ENCODE data around the gene OGDH. TPM values are rescaled to one million over a fixed set of nuclear protein-coding genes. Genes with fewer than 3 reads are reported as not detected.

The OGDH gene
- total RNA-seq, 1 donor from 2014 or later: 70.4 TPM

DNA sequence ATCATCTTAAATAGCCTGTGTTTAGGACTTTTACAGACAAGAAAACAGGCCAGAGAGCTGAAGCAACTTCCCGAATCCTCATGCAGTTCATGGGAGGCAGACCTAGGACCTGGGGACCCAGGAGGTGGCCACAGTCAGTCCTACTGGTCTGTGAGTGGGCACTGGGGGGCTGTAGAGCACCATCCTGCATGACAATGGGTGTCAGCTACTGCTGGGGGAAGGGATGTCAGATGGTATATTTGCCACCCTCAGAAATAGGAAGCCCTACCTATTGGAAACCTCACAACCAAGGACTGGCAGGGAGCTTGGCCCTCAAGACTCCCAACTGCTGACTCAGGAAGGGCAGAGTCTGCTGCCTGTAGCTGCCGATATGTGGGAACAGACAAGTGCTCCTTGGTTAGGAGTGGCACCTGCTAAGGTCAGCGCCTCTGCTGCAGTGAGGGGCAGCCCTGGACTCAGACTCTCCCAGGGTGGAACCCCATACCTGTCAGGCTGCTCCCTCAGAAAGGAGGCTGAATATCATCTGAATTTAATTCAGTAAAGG is 29.7 kb downstream of the OGDH start:
- DNase-seq (ENCODE audit: extremely low read depth, low read depth, low spot score): no peak

DNA sequence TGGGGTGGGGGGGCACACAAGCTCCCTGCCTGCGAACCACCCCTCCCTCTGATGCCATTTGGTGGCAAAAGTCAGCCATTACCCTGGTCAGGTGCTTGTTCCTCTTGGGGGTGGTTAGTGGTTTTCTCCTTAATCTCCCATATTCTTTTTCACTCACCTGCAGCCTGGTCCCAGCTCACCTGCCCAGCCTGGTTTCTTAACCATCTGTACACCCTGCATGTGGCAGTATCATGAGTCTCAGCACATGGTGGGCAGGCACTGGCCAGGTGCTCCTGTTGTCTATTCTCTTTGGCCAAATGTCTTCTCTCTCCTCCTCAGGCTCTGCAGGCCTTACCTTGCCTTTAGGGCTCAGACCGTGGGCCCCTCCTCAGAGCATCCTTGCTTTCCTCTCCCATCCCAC is 30.5 kb downstream of the OGDH start:
- no peak for DNase-seq (ENCODE audit: extremely low read depth, low read depth, low spot score)

DNA sequence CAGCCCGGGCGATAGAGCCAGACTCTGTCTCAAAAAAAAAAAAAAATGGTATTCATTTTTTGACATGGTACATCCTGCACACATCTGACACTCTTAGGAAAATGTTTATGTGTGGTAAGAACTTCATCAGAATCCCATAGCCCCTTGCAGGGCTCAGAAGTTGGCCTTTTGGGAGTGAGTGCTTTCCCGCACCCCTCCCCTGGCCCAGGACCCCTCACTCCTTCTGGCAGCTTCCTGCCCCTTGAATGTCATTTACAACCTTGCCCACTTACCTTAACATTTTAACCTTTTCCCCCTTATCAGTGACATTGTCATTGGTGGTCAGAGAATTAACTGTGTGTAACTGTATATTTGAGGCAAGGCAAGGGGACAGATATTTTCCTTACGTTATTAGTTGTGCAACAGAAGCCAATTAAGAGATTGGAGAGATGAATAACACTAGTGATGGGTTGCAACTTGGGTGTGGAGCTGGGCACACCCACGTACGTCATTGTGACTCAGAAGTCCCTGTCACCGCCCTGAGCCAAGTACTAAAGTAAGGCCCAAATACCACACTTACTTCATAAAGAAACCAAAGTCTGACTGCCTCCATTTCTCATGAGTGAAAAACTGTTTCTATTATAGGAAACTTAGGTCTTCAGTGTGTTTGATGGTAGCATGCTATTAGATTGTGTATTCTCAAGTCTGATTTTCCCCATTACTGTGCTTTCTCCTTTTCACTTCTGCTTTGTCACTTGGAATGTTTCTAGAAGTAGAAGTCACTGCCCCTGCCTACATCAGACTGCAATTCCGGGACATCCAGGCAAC is 31.6 kb downstream of the OGDH start:
- no peak for DNase-seq (ENCODE audit: extremely low read depth, low read depth, low spot score)

DNA sequence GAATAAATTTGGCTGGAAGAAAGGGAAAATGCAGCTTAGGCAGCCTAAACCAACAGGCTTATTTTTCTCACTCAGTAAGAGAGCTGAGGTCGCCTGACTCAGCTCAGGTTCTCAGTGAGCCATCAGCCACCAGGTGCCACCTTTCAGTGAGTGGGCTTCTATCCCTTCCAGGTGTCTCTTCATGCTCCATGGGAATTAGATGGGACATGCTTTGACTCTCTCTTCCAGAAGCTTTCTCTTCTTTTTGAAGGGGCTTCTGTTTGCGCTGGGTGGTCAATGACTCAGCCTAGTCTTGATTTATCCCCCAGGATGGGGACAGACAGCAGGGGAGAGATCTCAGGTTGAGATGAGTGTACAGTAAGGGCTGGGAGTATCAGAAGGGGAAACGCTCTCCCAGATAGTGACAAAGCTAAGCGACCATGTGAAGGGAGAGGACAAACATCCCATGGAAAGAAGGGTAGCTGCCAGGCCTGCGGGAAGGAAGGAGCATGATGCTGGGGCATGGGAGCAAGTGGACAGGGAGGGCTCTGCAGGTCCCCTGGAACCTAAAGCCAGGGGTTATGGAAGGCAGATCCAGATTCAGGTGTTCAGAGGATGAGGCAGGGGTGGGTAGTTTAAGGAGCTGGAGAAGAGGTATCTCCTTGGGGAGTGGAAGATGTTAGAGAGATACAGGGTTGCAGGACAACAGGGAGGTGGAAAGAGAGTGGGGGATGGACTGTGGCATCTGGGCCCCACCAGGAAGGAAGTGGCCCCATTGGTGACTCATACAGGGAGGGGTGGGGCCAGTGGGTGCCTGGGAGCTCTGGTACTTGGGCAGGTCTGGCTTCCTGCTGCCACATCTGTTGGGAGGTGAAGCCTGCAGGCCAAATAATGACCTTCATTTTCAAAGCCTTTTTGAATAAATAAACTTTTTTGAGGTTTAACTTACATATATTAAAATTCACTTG is 32.5 kb downstream of the OGDH start:
- no peak for DNase-seq (ENCODE audit: extremely low read depth, low read depth, low spot score)

DNA sequence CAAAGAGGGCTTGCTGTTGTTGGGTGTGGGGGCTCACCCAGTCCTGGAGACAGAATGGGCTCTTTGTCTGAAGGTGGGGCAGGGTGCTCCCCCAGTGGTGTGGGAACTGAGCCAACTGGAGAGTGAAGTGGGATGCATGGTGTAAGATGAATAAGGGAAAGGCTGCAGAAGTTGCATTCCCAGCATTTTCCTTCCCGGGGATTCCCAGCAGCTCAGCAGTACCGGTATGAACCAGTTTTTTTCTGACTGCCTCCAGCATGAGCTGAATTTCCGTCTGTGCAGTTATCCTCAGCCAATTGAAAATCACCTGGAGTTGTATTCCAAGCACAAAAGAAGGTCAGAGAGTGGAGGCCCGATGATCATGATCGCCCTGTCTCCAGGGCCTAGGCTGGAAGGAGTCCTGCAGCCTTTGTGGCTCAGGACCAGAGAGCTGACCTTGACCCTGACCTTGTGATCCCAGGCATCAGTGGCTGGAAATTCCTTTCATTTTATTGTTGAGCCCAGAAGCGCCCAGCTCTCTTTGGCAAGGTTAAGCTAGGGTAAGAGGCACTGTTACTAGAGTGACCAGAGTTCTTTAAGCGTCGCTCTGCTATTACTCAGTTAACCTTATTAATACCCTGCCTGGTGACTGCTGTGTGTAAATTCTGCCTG is 33.4 kb downstream of the OGDH start:
- peak; percentile 73 for DNase-seq (ENCODE audit: extremely low read depth, low read depth, low spot score)

DNA sequence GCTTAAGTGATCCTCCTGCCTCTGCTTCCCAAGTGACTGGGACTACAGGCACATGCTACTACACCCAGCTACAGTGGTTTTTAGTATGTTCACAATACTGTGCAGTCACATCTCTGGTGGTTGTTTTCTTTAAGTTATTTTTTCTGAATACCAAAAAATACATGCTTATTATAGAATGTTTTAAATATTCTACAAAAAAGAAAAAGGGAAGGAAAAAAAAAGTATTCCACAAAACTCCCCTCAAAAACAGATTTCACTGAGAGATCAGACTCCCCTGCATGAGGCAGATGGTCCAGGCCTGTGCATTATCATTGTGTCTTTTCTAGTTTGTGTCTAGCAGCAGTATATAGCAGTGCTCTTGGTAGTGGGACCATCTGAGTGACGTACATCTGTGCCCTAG is 36.8 kb downstream of the OGDH start:
- no peak for DNase-seq (ENCODE audit: extremely low read depth, low read depth, low spot score)

DNA sequence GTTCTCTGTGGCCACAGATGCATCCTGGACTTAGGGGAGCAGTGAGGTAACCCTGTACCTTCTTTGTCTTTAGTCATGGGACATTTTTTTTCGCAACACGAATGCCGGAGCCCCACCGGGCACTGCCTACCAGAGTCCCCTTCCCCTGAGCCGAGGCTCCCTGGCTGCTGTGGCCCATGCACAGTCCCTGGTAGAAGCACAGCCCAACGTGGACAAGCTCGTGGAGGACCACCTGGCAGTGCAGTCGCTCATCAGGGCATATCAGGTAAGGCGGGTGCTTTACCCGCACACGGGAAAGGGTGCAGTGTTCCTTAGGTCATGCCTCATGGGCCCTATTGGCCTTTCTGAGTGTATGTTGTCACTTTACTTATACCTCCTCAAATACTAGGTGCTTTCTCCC is 38.8 kb downstream of the OGDH start:
- no peak for DNase-seq (ENCODE audit: extremely low read depth, low read depth, low spot score)

DNA sequence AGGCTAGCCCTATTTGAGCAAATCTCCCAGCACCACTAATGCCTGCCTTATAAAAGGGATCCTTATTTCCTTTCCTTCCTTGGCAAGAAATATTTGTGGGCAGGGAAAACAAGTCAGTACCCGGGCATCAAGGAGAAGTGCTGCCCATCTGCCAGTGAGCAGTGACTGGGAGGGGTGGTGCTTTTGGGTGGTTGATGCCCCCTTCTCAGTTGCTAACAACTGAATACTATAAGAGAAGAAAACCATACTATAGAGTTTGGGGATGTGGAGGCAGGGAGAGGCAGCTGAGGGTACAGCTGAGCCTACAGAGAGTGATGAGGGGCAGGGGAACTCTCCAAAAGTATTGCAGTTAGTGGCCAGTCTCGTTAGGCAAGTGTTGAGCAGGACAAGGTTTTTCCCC is 39.3 kb downstream of the OGDH start:
- DNase-seq (ENCODE audit: extremely low read depth, low read depth, low spot score): no peak

DNA sequence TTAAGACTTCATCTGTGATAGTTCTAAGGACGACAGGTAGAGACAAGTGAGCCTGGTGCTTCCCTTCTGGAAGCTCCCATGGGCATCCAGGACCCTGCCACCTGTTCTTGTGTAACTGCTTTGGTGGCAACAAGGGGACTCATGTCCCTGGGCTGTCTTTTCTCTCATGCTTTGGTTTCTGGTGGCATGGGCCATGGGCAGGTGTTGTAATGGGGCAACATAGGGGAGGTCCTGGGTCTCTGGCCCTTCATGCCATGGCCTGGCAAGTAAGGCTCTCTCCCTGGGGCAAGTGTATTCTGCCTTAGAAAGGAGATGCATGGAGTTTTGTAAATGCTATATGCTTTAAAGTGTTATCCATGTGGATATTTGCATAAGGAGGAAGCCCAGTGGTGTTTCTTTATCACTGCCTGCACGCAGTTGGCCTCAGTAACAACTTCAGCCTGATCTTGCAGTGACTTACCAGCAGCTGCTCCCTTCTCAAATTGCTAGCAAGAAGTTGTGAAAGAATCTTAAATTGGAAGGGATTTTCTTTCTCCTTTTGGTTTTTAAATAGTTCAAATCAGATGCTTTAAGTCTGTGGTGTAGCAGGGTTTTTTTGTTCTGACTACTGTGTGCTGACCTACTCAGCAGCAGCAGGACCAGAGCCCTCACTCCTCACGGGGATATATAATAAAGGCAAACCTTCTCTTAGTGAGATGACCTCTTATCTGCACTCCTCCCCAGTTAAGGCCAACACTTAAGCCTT is 39.9 kb downstream of the OGDH start:
- DNase-seq (ENCODE audit: extremely low read depth, low read depth, low spot score): no peak

DNA sequence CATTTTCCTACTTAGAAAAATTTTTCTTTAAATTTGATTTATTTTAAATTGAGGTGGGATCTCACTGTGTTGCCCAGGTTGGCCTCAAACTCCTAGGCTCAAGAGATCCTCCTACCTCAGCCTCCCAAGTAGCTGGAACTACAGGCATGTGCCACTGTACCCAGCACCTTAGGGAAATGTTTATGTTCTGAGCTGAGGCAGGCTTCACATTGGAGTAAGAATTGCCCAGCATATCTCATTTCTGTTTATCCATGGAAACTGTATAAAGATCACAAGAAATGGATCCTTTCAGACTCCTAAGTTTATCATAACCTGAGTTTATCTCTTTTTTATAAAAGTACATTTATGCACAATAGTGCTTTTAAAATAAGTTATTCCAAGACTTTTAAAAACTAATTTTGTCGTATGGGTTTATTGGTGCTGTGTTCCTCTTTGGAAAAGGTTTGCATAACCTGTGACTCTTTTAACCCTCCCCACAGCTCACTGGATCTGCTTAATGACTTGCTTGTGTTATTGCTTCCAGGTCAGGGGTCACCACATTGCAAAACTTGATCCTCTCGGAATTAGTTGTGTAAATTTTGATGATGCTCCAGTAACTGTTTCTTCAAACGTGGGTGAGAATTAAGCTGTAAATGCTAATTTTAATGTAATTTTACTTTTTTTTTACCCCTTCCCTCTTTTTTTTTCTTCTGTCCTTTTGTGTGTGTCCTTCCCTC is 40.7 kb downstream of the OGDH start:
- DNase-seq (ENCODE audit: extremely low read depth, low read depth, low spot score): no peak

DNA sequence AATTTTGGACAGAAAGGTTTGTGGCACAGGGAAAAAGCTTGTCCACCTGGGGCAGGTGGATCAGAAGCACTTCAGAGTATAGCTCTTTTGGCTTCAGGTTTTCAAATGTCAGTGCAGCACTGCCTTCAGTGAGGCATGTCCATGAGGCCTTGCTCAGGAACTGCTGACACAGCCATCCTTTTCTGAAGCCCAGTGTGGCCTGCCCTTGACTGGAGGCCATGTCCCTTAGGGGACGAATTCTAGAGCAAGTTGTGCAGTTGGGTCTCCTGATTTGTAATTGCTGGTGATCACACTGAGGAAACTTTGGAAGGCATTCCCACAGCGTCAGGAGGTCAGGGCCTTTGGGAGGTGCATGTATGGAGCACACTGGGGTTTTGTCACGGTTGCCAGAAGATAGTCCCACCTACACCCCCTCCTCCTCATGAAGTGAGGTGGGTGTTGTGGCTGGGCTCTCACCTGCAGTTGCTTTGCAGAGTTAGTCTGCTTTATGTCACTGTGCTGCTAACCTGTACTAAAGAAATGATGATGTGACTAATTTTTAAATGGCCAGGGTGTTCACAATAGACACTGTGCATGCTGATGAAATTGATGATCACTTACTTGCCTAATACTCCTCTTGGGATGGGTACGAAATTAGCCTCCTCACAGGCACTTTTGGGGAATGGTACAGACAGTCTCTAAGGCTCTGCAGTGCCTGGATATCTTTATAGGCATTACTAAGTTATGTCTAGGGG is 41.7 kb downstream of the OGDH start:
- DNase-seq (ENCODE audit: extremely low read depth, low read depth, low spot score): no peak

DNA sequence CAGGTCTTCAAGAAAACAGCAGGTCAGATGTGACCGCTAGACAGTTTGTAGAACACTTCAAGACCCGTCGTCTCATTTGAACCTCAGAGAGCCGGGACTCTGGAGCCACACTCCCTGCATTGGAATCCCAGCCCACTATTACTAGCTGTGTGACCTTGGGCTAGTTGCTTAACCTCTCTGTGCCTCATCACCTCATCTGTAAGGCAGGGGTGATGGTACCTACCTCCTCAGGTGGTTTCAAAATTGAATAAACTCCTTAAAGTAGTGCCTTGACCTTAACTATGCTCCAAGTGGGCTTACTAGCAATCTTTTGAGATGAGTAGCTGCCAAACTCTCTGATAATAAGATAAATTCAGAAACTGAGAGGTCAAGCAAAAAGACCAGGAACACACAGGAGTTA is 43.8 kb downstream of the OGDH start:
- no peak for DNase-seq (ENCODE audit: extremely low read depth, low read depth, low spot score)

DNA sequence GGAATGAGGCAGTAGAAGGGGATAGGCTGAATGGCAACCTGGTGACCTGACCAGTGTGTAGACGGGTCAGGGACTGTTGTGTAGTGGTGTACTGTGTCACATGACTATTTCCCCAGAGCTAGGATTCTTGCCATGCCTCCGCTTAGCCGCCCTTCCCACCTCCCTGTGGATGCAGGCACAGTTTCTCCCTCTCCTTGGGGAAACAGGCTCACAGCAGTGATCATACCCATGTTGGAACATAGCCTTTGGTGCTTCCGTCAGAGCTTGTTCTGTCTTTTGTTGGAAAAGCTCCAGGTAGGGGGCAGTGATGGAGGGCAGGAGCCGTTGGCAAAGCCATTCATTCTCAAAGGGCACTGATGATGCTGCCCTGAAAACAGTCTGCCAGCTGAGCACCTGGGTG is 44.3 kb downstream of the OGDH start:
- DNase-seq (ENCODE audit: extremely low read depth, low read depth, low spot score): no peak

DNA sequence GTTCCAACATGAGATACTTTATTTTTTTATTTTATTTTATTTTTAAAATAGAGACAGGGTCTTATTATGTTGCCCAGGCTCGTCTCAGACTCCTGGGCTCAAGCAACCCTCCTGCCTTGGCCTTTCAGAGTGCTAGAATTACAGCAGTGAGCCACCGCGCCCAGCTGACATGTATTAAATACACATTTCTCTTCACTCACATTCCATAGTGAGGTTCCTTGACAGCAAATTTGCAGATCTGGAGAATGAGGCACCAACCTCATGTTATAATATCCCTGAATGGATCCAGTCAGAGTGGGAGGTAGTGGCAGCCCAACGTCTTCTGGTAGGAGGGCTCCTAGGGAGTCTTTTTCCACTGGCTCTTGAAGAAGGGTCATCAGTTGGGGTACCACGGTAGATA is 46.1 kb downstream of the OGDH start:
- DNase-seq (ENCODE audit: extremely low read depth, low read depth, low spot score): no peak

DNA sequence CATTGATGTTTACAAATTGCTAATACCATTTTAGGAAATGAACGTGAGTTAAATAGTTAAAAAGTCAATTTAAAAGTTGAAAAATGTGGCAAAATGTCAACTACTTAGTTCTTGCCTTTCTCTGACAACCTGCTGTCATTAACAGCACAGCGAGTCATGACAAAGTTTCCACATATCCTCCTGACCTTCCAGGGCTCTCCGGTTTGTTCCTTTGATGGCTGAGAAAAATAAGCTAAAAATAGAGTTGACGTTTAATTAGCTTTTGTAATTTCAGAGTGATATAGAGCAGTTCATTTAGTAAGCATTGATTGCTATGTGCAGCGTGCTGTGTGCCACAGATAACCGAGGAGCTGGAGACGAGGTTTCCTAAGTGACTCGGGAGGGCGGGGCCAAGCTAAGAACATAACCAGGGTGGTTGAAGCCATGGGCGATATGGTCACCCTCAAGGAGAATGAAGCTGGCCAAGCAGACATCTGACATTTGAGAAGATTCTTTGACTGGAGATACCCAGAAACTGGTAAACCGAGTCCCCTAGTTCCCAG is 47.9 kb downstream of the OGDH start:
- no peak for DNase-seq (ENCODE audit: extremely low read depth, low read depth, low spot score)

DNA sequence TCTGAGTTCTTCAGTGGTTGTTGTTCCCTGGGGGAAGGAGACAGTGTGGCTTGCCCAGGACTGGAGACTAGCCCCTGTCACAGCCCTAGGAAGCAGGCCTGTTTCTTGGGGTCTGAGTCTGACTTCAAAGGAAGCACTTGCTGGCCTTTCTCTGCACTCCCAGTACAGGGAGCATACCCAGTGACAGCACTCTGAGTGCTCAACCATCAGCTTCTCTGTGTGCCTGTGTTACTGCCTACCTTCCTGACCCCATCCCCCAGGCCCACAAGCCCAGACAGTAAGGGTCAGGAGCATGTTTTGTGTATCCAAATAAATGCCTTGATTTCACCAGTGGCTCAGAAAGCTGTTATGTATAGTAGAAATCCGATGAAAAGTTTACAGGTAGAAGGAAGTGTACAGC is 48.9 kb downstream of the OGDH start:
- DNase-seq (ENCODE audit: extremely low read depth, low read depth, low spot score): no peak

DNA sequence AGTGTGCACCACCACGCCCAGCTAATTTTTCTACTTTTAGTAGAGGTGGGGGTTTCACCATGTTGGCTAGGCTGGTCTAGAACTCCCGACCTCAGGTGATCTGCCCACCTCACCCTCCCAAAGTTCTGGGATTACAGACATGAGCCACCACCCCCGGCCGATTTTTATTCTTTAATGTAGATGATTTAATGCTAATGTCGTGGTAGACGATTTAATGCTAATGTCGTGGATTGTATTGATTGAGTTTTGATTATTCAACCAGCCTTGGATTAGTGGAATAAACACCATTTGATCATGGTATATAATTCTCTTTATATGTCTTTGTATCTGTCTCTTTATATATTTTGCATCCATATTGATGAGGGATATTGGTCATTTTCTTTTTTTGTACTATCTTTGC is 52.6 kb downstream of the OGDH start:
- DNase-seq (ENCODE audit: extremely low read depth, low read depth, low spot score): no peak

DNA sequence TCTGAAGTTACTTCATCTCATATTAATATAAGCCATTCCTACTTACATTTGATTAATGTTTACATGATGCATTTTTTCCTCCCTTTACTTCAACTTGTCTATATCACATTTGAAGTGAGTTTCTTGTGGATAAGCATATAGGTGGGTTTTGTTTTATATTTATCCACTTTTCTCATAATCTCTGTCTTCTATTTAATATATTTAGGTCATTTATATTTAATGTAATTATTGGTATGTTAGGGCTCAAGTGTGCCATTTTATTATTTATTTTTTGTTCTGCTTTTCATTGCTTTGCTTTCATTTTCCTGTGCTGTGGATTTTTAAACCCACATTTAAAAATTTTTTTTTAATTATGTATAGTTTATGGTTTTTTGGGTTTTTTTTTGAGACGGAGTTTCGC is 54.8 kb downstream of the OGDH start:
- DNase-seq (ENCODE audit: extremely low read depth, low read depth, low spot score): no peak

Measured in glomerular endothelial cell (primary cell).